CD4-positive, alpha-beta T cell (primary cell): ENCODE measurements around the gene ARCN1. TPM values are rescaled to one million over a fixed set of nuclear protein-coding genes. Genes with fewer than 3 reads are reported as not detected.

ENCODE experiments used
- ATAC-seq: fragments of 200-7000 bp; cut with Tn5 transposase; one replicate; pipeline ENCODE4 v1.10.0; 2022; ENCODE audit warnings: mild to moderate bottlenecking; ENCODE audit not compliant: poor library complexity
- CTCF ChIA-PET: fragments of 350-600 bp; sonication (Branson Sonifier 250); formaldehyde crosslinking; loops from one replicate; lab custom pipeline; 2021; ENCODE audit warnings: antibody characterized with exemption, inconsistent platforms; lab: Charles Lee
- POLR2A ChIA-PET: fragments of 350-600 bp; sonication (Branson Sonifier 250); formaldehyde crosslinking; loops from one replicate; lab custom pipeline; 2021; ENCODE audit warnings: antibody characterized with exemption, inconsistent platforms; lab: Charles Lee
- DNase-seq, 14 experiments: peaks; one replicate each; pipeline ENCODE4 v3.0.0-alpha.2; 2013 to 2020; ENCODE audit warnings: mixed read lengths in 2 of 14
- H3K27ac ChIP-seq, 2 donors: one replicate each; pipeline versions ENCODE4 v1.5.1 to v1.7.0; 2013; ENCODE audit warnings: low read length in 2 of 2, low read depth in 1 of 2, mild to moderate bottlenecking in 1 of 2
- H3K27me3 ChIP-seq, 2 experiments: 1 replicate in 1 of 2; 2 replicates in 1 of 2; pipeline versions ENCODE4 v1.6.1 to v1.7.0; 2013; ENCODE audit warnings: low read length in 2 of 2, control low read depth in 1 of 2, mild to moderate bottlenecking in 1 of 2, moderate library complexity in 1 of 2; ENCODE audit not compliant: insufficient read depth in 2 of 2, control insufficient read depth in 1 of 2
- H3K36me3 ChIP-seq: one replicate; pipeline ENCODE4 v1.6.1; 2013; ENCODE audit warnings: low read length, control low read depth; ENCODE audit not compliant: insufficient read depth
- H3K4me1 ChIP-seq: one replicate; pipeline ENCODE4 v1.6.1; 2013; ENCODE audit warnings: low read length, control low read depth; ENCODE audit not compliant: insufficient read depth
- H3K4me3 ChIP-seq: one replicate; pipeline ENCODE4 v1.5.1; 2013; ENCODE audit warnings: mild to moderate bottlenecking, low read length, moderate library complexity
- H3K9me3 ChIP-seq, 2 experiments: 1 replicate in 1 of 2; 2 replicates in 1 of 2; pipeline versions ENCODE4 v1.6.1 to v1.7.0; 2013; ENCODE audit warnings: low read length in 2 of 2, mild to moderate bottlenecking in 2 of 2, control low read depth in 1 of 2, moderate library complexity in 1 of 2; ENCODE audit not compliant: control insufficient read depth in 1 of 2, insufficient read depth in 1 of 2
- H3K27ac Mint-ChIP-seq: one replicate; pipeline ENCODE4 v1.8.0; 2020; ENCODE audit warnings: mixed read lengths
- H3K27me3 Mint-ChIP-seq: one replicate; pipeline ENCODE4 v1.8.0; 2021; ENCODE audit warnings: mixed read lengths
- H3K36me3 Mint-ChIP-seq: one replicate; pipeline ENCODE4 v1.8.0; 2021; ENCODE audit warnings: low read depth, mixed read lengths
- H3K4me1 Mint-ChIP-seq: one replicate; pipeline ENCODE4 v1.8.0; 2021; ENCODE audit warnings: low read depth, mixed read lengths
- H3K4me3 Mint-ChIP-seq: one replicate; pipeline ENCODE4 v1.8.0; 2020; ENCODE audit warnings: mild to moderate bottlenecking, mixed read lengths
- H3K9me3 Mint-ChIP-seq: one replicate; pipeline ENCODE4 v1.8.0; 2020; ENCODE audit warnings: mixed read lengths
- CTCF ChIP-seq: fragments of 200-600 bp; IDR thresholded peaks from one replicate; pipeline ENCODE4 v1.8.0; 2022; ENCODE audit warnings: antibody characterized with exemption, mild to moderate bottlenecking
- intact Hi-C, 2 experiments: fragments of 100-400 bp; cut with DNase I in 1 of 2; cut with micrococcal nuclease in 1 of 2; formaldehyde crosslinking; loops; one replicate each; pipeline versions ENCODE4 v1.15.1 to v1.9.0; 2023 to 2025; cut with DNase I, micrococcal nuclease
- total RNA-seq, 174 experiments: library from RNA in 2 of 174; stranded (reverse) in 2 of 174; gene quantifications; one replicate each; pipeline ENCODE4 v1.2.3 and lab custom pipeline; 2021 to 2026

ARCN1 gene
- total RNA-seq, 2 experiments from 2014 or later: 73.7 to 78.6 TPM

GRCh38 chr11:118640332-118641154 lies 68.3 kb downstream of the ARCN1 start:
- Mint-ChIP-seq H3K4me1 (no peaks in the 10 kb centered on the region), H3K36me3 (no peaks in the 10 kb centered on the region), H3K9me3 (no peaks in the 10 kb centered on the region), H3K27me3 (no peaks in the 10 kb centered on the region), H3K27ac (no peak overlapping the region), H3K4me3 (no peak overlapping the region)
- no peak for TF ChIP-seq CTCF
- no peak overlapping the region for H3K27ac ChIP-seq
- DNase-seq: no peak
- H3K36me3 ChIP-seq: peaks cover 1% of the 10 kb centered on the region
- ChIA-PET POLR2A (no interaction called here), CTCF (interaction anchor here (1.3 kb wide), 1 partner anchor 469 kb away, joined by 3 read pairs; no protein-coding TSS in a partner anchor)
- ATAC-seq: no peak
- no peaks in the 10 kb centered on the region for H3K27me3 ChIP-seq
- H3K4me3 ChIP-seq: no peak overlapping the region
- no peaks in the 10 kb centered on the region for H3K9me3 ChIP-seq
- intact Hi-C loops: no loop called here
- H3K4me1 ChIP-seq: no peaks in the 10 kb centered on the region

DNA sequence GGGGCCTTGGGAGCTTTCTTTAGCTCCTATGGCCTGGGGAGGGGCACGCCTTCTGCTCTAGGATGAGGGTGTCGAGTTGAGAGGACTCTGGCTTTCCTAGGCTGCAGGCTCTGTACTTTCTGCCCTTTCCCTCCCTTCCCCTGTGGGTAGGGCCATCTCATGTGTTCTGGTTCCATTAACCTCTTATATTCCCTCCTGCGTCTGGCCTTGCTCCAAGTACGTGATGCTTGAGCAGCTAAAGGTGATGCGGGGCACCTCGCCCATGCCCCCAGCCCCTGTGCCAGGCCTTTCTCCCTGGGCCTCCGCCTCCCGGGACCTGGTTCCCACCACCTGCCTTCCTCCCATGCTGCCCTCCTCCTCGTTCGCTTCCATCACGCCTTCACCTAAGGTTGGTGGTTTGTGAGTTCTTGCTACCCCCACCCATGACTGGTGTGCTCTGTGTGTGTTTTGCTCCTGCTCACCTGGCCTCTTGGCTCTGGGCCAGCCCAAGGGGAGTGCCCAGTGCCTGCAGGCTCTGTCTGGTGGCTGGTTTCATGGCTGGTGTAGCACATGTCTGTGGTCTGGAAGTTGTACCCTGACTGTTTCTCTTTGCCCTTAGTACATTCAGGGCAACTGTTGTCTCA lies 69.3 kb downstream of the ARCN1 start:
- POLR2A ChIA-PET: no interaction called here

More for the DNA sequence above, 69.3 kb downstream of the ARCN1 start:
- H3K9me3 ChIP-seq: no peaks in the 10 kb centered on the region
- Mint-ChIP-seq H3K27me3 (no peaks in the 10 kb centered on the region), H3K36me3 (no peaks in the 10 kb centered on the region), H3K4me3 (no peak overlapping the region), H3K9me3 (no peaks in the 10 kb centered on the region), H3K4me1 (no peaks in the 10 kb centered on the region), H3K27ac (no peak overlapping the region)
- H3K4me1 ChIP-seq: no peaks in the 10 kb centered on the region
- no peak for TF ChIP-seq CTCF
- CTCF ChIA-PET: no interaction called here
- H3K27ac ChIP-seq: no peak overlapping the region
- intact Hi-C loops: no loop called here
- DNase-seq (no peak), ATAC-seq (no peak)
- no peak overlapping the region for H3K4me3 ChIP-seq
- H3K27me3 ChIP-seq: no peaks in the 10 kb centered on the region
- H3K36me3 ChIP-seq: peaks cover 2% of the 10 kb centered on the region
